Endothelial cell of umbilical vein (primary cell): Measurements from ENCODE around the gene VTI1A. TPM values are rescaled to one million over a fixed set of nuclear protein-coding genes. Genes with fewer than 3 reads are reported as not detected.

Experiments used
- BruUV-seq: library from RNA; stranded (reverse); fragments of 400-500 nt; replicated peaks from 2 replicates; lab custom pipeline; 2021; lab: Mats Ljungman, UMichigan
- CTCF ChIA-PET: fragments of 300-600, 350-600 bp; sonication (Branson Sonifier 250); formaldehyde crosslinking; loops from one replicate; lab custom pipeline; 2021; ENCODE audit warnings: antibody characterized with exemption, inconsistent platforms; lab: Charles Lee
- POLR2A ChIA-PET: fragments of 300-600, 350-600 bp; sonication (Branson Sonifier 250); formaldehyde crosslinking; loops from one replicate; lab custom pipeline; 2021; ENCODE audit warnings: antibody characterized with exemption, inconsistent platforms; lab: Charles Lee
- DNase-seq: peaks from one replicate; pipeline ENCODE4 v3.0.0-alpha.2; 2011; ENCODE audit warnings: low read depth, low spot score
- FAIRE-seq: peaks from 2 replicates; lab custom pipeline; 2011; peaks lifted over from hg19 to GRCh38; lab: Jason Lieb, UNC
- H2AFZ ChIP-seq: 2 replicates; pipeline ENCODE4 v1.6.0; 2012; ENCODE audit warnings: low read depth, low read length, control low read depth, inconsistent platforms
- H3K27ac ChIP-seq: 2 replicates; pipeline ENCODE4 v1.5.1; 2011; ENCODE audit warnings: low read depth, mild to moderate bottlenecking, control low read depth, low read length, moderate library complexity; ENCODE audit not compliant: insufficient read depth
- H3K27me3 ChIP-seq, 2 experiments: 2 replicates each; pipeline versions ENCODE4 v1.6.0 to v1.6.1; 2011; ENCODE audit warnings: low read length in 2 of 2, mixed read lengths in 1 of 2; ENCODE audit not compliant: control insufficient read depth in 2 of 2, insufficient read depth in 2 of 2
- H3K36me3 ChIP-seq, 2 experiments: 2 replicates in 1 of 2; 3 replicates in 1 of 2; pipeline ENCODE4 v1.5.1; 2011; ENCODE audit warnings: low read length in 2 of 2, mild to moderate bottlenecking in 1 of 2, moderate library complexity in 1 of 2; ENCODE audit not compliant: control insufficient read depth in 2 of 2, insufficient read depth in 2 of 2; ENCODE audit errors: extremely low read depth in 1 of 2
- H3K4me1 ChIP-seq: 3 replicates; pipeline ENCODE4 v1.5.1; 2011; ENCODE audit warnings: mild to moderate bottlenecking, low read length; ENCODE audit not compliant: control insufficient read depth, insufficient read depth; ENCODE audit errors: extremely low read depth
- H3K4me2 ChIP-seq: 2 replicates; pipeline ENCODE4 v1.6.1; 2011; ENCODE audit warnings: low read length, control low read depth, mixed read lengths; ENCODE audit not compliant: insufficient read depth
- H3K4me3 ChIP-seq, 3 experiments: fragments of 200-600 bp in 1 of 3; sonication (generic), shearing (Covaris generic) in 1 of 3; replicated peaks in 1 of 3; 2 replicates each; pipeline ENCODE4 v1.5.1; 2011 to 2016; ENCODE audit warnings: control low read depth in 3 of 3, low read length in 3 of 3, mild to moderate bottlenecking in 2 of 3, inconsistent platforms in 1 of 3, low read depth in 1 of 3, moderate library complexity in 1 of 3; ENCODE audit not compliant: insufficient read depth in 1 of 3
- H3K79me2 ChIP-seq: 2 replicates; pipeline ENCODE4 v1.6.0; 2012; ENCODE audit warnings: low read length, inconsistent platforms; ENCODE audit not compliant: control insufficient read depth, insufficient read depth
- H3K9ac ChIP-seq: replicated peaks from 2 replicates; pipeline ENCODE3; 2011; ENCODE audit warnings: low read length, control low read depth; ENCODE audit not compliant: insufficient read depth; ENCODE audit errors: extremely low read depth
- H3K9me1 ChIP-seq: replicated peaks from 3 replicates; pipeline ENCODE4 v1.6.0; 2011; ENCODE audit warnings: mild to moderate bottlenecking, low read length; ENCODE audit not compliant: control insufficient read depth, insufficient read depth; ENCODE audit errors: extremely low read depth
- H3K9me3 ChIP-seq: replicated peaks from 2 replicates; pipeline ENCODE4 v1.5.1; 2012; ENCODE audit warnings: low read length, inconsistent platforms; ENCODE audit not compliant: control insufficient read depth, insufficient read depth
- H4K20me1 ChIP-seq: replicated peaks from 2 replicates; pipeline ENCODE3; 2011; ENCODE audit warnings: mild to moderate bottlenecking, low read length; ENCODE audit not compliant: control insufficient read depth, insufficient read depth; ENCODE audit errors: extremely low read depth
- EZH2 ChIP-seq: IDR thresholded peaks from 2 replicates; pipeline ENCODE4 v1.6.1; 2012; ENCODE audit warnings: borderline replicate concordance, low read depth, mild to moderate bottlenecking, moderate library complexity, low read length, inconsistent platforms; ENCODE audit not compliant: severe bottlenecking
- FOS ChIP-seq: IDR thresholded peaks from 2 replicates; pipeline ENCODE4 v1.6.1; 2011; ENCODE audit warnings: mild to moderate bottlenecking, low read length, moderate library complexity, borderline replicate concordance; ENCODE audit not compliant: insufficient read depth
- GATA2 ChIP-seq: IDR thresholded peaks from 2 replicates; pipeline ENCODE4 v1.7.0; 2011; ENCODE audit warnings: low read depth, mild to moderate bottlenecking, moderate library complexity, mixed read lengths, low read length; ENCODE audit not compliant: insufficient read length, insufficient read depth
- JUN ChIP-seq: IDR thresholded peaks from 2 replicates; pipeline ENCODE4 v1.6.1; 2011; ENCODE audit warnings: borderline replicate concordance, low read depth; ENCODE audit not compliant: insufficient read length, insufficient read depth
- MYC ChIP-seq: IDR thresholded peaks from one replicate; pipeline ENCODE4 v1.6.1; 2011; ENCODE audit warnings: mild to moderate bottlenecking, low read depth, low read length
- POLR2A ChIP-seq: IDR thresholded peaks from 2 replicates; pipeline ENCODE4 v1.6.1; 2012; ENCODE audit warnings: low read depth, mild to moderate bottlenecking, control low read depth, low read length
- POLR2AphosphoS5 ChIP-seq: IDR thresholded peaks from 2 replicates; pipeline ENCODE4 v1.6.1; 2012; ENCODE audit warnings: low read depth, mild to moderate bottlenecking, control low read depth, low read length, moderate library complexity; ENCODE audit not compliant: insufficient read depth
- dilution Hi-C: fragments of 300-500 bp; cut with MboI; formaldehyde crosslinking; loops from one replicate; pipeline ENCODE4 v1.15.0; 2019; ENCODE audit warnings: low sequenced_read_pairs; ENCODE audit not compliant: extremely low pct_ligation_motif_present
- intact Hi-C: fragments of 100-400 bp; cut with micrococcal nuclease; formaldehyde crosslinking; loops from one replicate; pipeline ENCODE4 v1.10.0; 2022
- polyA plus RNA-seq, 4 experiments: library from polyadenylated mRNA; depleted of rRNA in 3 of 4; stranded (reverse) in 3 of 4; unstranded in 1 of 4; fragments of >200 nt; gene quantifications; 2 replicates each; pipeline versions ENCODE4 v1.2.1 to v1.2.3, GENCODE V29; 2011 to 2012; ENCODE audit warnings: missing spikeins in 1 of 4
- total RNA-seq: library from RNA; stranded (reverse); gene quantifications from 2 replicates; pipeline ENCODE4 v1.2.3, GENCODE V29; 2021
- TF ChIP-seq, protein P1 (sequence below), 2 donors: IDR thresholded peaks; 1 replicate in 1 of 2; 2 replicates in 1 of 2; pipeline ENCODE4 v1.5.1; 2011; ENCODE audit warnings: low read length in 2 of 2, mild to moderate bottlenecking in 2 of 2, moderate library complexity in 2 of 2, control low read depth in 1 of 2, inconsistent platforms in 1 of 2, low read depth in 1 of 2; ENCODE audit not compliant: insufficient read depth in 1 of 2; ENCODE audit errors: extremely low read depth in 1 of 2
- TF ChIP-seq, protein P2 (sequence below): IDR thresholded peaks from 2 replicates; pipeline ENCODE4 v1.6.1; 2011; ENCODE audit not compliant: insufficient read depth, insufficient read length

VTI1A gene
- total and polyA plus RNA-seq, 2 donors (not counting 3 experiments of a cell fraction or from before 2014, with no cell fraction given): 10.8 to 35.6 TPM

DNA sequence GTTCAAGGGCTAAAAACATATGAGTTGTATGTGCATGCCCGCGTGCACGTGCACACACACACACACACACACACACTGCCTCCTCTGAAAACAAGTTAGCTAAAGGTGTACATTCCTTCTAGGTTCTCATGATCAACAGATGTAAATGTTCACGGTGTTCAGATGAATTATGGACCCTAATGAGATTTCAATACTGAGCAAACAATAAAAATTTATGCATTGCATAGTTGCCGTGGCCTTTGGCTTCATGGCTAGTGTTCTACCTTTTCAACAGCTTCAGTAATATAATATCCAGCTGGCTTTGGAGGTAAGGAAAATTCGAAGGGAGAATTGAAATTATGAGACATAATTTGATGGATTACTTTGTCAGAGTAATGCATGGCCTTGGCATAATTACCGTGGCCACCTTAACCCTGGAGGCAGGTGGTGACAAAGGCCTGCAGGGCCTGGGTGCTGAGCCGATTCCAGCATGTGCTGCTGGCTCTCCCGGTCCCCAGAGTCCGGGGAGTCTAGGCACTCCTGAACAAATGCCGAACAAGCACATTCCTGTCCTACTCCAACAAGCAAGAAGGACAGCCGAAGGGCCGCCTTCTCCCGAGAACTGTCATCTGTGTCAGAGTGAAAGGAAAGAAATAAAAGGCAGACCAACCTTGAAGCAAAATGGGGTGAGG, 336.5 kb downstream of the VTI1A start:
- H3K4me2 ChIP-seq: no peak overlapping the region

GRCh38 chr10:112784022-112784461, 337.0 kb downstream of the VTI1A start:
- Histone ChIP-seq H3K9ac (no peak overlapping the region), H3K4me2 (no peak overlapping the region)
- POLR2A ChIA-PET: no interaction called here

More for the DNA sequence above, 336.5 kb downstream of the VTI1A start:
- Histone ChIP-seq H3K36me3 (no peaks in the 10 kb centered on the region), H3K27ac (no peak overlapping the region), H3K9me3 (no peaks in the 10 kb centered on the region), H3K4me1 (peaks cover 12% of the 10 kb centered on the region), H3K79me2 (no peaks in the 10 kb centered on the region), H3K9me1 (no peaks in the 10 kb centered on the region), H3K9ac (no peak overlapping the region), H3K4me3 (no peak overlapping the region), H3K27me3 (no peaks in the 10 kb centered on the region), H4K20me1 (no peaks in the 10 kb centered on the region), H2AFZ (no peak overlapping the region)
- no TSS peak for BruUV-seq
- TF ChIP-seq JUN (no peak), EZH2 (no peak), GATA2 (no peak)
- TF ChIP-seq, protein P1, sequence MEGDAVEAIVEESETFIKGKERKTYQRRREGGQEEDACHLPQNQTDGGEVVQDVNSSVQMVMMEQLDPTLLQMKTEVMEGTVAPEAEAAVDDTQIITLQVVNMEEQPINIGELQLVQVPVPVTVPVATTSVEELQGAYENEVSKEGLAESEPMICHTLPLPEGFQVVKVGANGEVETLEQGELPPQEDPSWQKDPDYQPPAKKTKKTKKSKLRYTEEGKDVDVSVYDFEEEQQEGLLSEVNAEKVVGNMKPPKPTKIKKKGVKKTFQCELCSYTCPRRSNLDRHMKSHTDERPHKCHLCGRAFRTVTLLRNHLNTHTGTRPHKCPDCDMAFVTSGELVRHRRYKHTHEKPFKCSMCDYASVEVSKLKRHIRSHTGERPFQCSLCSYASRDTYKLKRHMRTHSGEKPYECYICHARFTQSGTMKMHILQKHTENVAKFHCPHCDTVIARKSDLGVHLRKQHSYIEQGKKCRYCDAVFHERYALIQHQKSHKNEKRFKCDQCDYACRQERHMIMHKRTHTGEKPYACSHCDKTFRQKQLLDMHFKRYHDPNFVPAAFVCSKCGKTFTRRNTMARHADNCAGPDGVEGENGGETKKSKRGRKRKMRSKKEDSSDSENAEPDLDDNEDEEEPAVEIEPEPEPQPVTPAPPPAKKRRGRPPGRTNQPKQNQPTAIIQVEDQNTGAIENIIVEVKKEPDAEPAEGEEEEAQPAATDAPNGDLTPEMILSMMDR (IDR thresholded peaks at IDR 0.05; ENCODE audit: extremely low read depth in 1 of 2, insufficient read depth in 1 of 2, low read depth in 1 of 2, low read length in 2 of 2): no peak
- dilution Hi-C loops (no loop called here), intact Hi-C loops (no loop called here)
- DNase-seq (no peak), FAIRE-seq (no peak)
- ChIA-PET POLR2A (no interaction called here), CTCF (no interaction called here)

More at GRCh38 chr10:112784022-112784461, 337.0 kb downstream of the VTI1A start:
- H3K9me1 ChIP-seq: no peaks in the 10 kb centered on the region
- peaks cover 7% of the 10 kb centered on the region for H3K4me1 ChIP-seq
- no peaks in the 10 kb centered on the region for H3K9me3 ChIP-seq
- no peak for TF ChIP-seq POLR2A
- TF ChIP-seq EZH2: no peak
- TF ChIP-seq, protein P1 (IDR thresholded peaks at IDR 0.05; ENCODE audit: extremely low read depth in 1 of 2, insufficient read depth in 1 of 2, low read depth in 1 of 2, low read length in 2 of 2): no peak
- no peak for TF ChIP-seq GATA2
- no peak for TF ChIP-seq MYC
- TF ChIP-seq POLR2AphosphoS5: no peak
- no peak for TF ChIP-seq FOS
- TF ChIP-seq, protein P2, sequence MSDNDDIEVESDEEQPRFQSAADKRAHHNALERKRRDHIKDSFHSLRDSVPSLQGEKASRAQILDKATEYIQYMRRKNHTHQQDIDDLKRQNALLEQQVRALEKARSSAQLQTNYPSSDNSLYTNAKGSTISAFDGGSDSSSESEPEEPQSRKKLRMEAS: no peak
- H3K27ac ChIP-seq: no peak overlapping the region
- dilution Hi-C loops: no loop called here
- H3K4me3 ChIP-seq: no peak overlapping the region
- BruUV-seq: no TSS peak
- no peaks in the 10 kb centered on the region for H3K36me3 ChIP-seq
- H3K79me2 ChIP-seq: no peaks in the 10 kb centered on the region
- no peaks in the 10 kb centered on the region for H3K27me3 ChIP-seq
- DNase-seq: no peak
- CTCF ChIA-PET: no interaction called here
- no peaks in the 10 kb centered on the region for H4K20me1 ChIP-seq
- intact Hi-C loops: no loop called here
- H2AFZ ChIP-seq: no peak overlapping the region
- no peak for FAIRE-seq
